Panc1 (cell line): ENCODE results near the gene LGI4. TPM values are rescaled to one million over a fixed set of nuclear protein-coding genes. Genes with fewer than 3 reads are reported as not detected.

Experiments used
- ATAC-seq: fragments of 200-7000 bp; cut with Tn5 transposase; 2 replicates; pipeline ENCODE4 v1.9.1; 2020; ENCODE audit warnings: mild to moderate bottlenecking, moderate library complexity
- BruUV-seq: library from RNA; stranded (reverse); fragments of 400-500 nt; replicated peaks from 2 replicates; lab custom pipeline; 2021; lab: Mats Ljungman, UMichigan
- CTCF ChIA-PET: fragments of 300-600 bp; sonication (Branson Sonifier 250); formaldehyde crosslinking; loops from one replicate; lab custom pipeline; 2022; ENCODE audit warnings: antibody characterized with exemption; lab: Charles Lee
- POLR2A ChIA-PET: fragments of 300-600 bp; sonication (Branson Sonifier 250); formaldehyde crosslinking; loops from one replicate; lab custom pipeline; 2022; ENCODE audit warnings: antibody characterized with exemption; lab: Charles Lee
- DNase-seq: peaks from one replicate; pipeline ENCODE4 v3.0.0-alpha.2; 2010; ENCODE audit warnings: low read depth, low spot score
- H3K27ac ChIP-seq: 2 replicates; pipeline ENCODE4 v1.5.1; 2011; ENCODE audit warnings: mild to moderate bottlenecking, low read length, inconsistent platforms
- H3K27me3 ChIP-seq: fragments of 200-500 bp; sonication (Bioruptor generic); 2 replicates; pipeline ENCODE4 v1.6.0; 2014; ENCODE audit warnings: low read length, inconsistent platforms; ENCODE audit not compliant: control insufficient read depth, insufficient read depth
- H3K36me3 ChIP-seq: fragments of 200-500 bp; sonication (Bioruptor generic); 2 replicates; pipeline ENCODE4 v1.5.1; 2014; ENCODE audit warnings: inconsistent platforms, mild to moderate bottlenecking, low read length, moderate library complexity; ENCODE audit not compliant: control insufficient read depth, insufficient read depth
- H3K4me1 ChIP-seq: 2 replicates; pipeline ENCODE4 v1.5.1; 2011; ENCODE audit warnings: inconsistent platforms, mild to moderate bottlenecking, low read length, moderate library complexity; ENCODE audit not compliant: control insufficient read depth, insufficient read depth
- H3K4me3 ChIP-seq, 2 experiments: 2 replicates each; pipeline ENCODE4 v1.5.1; 2011 to 2012; ENCODE audit warnings: low read depth in 2 of 2, low read length in 2 of 2, mild to moderate bottlenecking in 2 of 2, inconsistent platforms in 1 of 2, moderate library complexity in 1 of 2
- H3K9me3 ChIP-seq: fragments of 200-500 bp; sonication (Bioruptor generic); 2 replicates; pipeline ENCODE4 v1.5.1; 2014; ENCODE audit warnings: low read depth, mild to moderate bottlenecking, inconsistent platforms, low read length, moderate library complexity; ENCODE audit not compliant: control insufficient read depth, insufficient read depth
- POLR2AphosphoS5 ChIP-seq: IDR thresholded peaks from 2 replicates; pipeline ENCODE4 v1.6.1; 2012; ENCODE audit warnings: mild to moderate bottlenecking, low read depth, low read length, moderate library complexity
- REST ChIP-seq, 2 experiments: IDR thresholded peaks; 2 replicates each; pipeline ENCODE4 v1.6.1; 2011 to 2012; ENCODE audit warnings: low read depth in 2 of 2, control low read depth in 1 of 2, low read length in 1 of 2, mild to moderate bottlenecking in 1 of 2, moderate library complexity in 1 of 2; ENCODE audit not compliant: insufficient read depth in 1 of 2
- SIN3A ChIP-seq: IDR thresholded peaks from 2 replicates; pipeline ENCODE4 v1.6.1; 2012; ENCODE audit warnings: low read depth, mild to moderate bottlenecking, low read length, moderate library complexity, borderline replicate concordance; ENCODE audit not compliant: insufficient read depth
- TCF7L2 ChIP-seq: IDR thresholded peaks from 2 replicates; pipeline ENCODE4 v1.6.1; 2011; ENCODE audit warnings: mild to moderate bottlenecking, low read depth, low read length, inconsistent platforms
- in situ Hi-C: cut with HindIII; loops from 2 replicates; pipeline ENCODE4 v1.10.0; 2016; ENCODE audit warnings: low sequenced_read_pairs, low pct_unique_long_range_greater_than_20kb
- intact Hi-C: fragments of 100-400 bp; cut with micrococcal nuclease; formaldehyde crosslinking; loops from one replicate; pipeline ENCODE4 v1.10.0; 2022; ENCODE audit not compliant: unreplicated experiment
- total RNA-seq: library from RNA; stranded (reverse); gene quantifications from one replicate; pipeline ENCODE4 v1.2.1, GENCODE V29; 2021; ENCODE audit not compliant: unreplicated experiment
- TF ChIP-seq, protein P1 (sequence below): fragments of 450-650 bp; IDR thresholded peaks from 2 replicates; pipeline ENCODE4 v1.5.1; 2017; ENCODE audit warnings: mild to moderate bottlenecking

LGI4 gene
- total RNA-seq, 1 experiment from 2014 or later = 0.18 TPM

- POLR2A ChIA-PET = no interaction called here
- no peaks in the 10 kb centered on the region for H3K36me3 ChIP-seq
- intact Hi-C loops (no loop called here), in situ Hi-C loops (no loop called here)
- ATAC-seq (no peak), DNase-seq (no peak)
- no peak overlapping the region for H3K4me3 ChIP-seq
- no peak overlapping the region for H3K27ac ChIP-seq
- no peaks in the 10 kb centered on the region for H3K9me3 ChIP-seq
- CTCF ChIA-PET = no interaction called here
- no peaks in the 10 kb centered on the region for H3K4me1 ChIP-seq
- TF ChIP-seq REST (IDR thresholded peaks at IDR 0.05; ENCODE audit: insufficient read depth in 1 of 2, low read depth in 2 of 2, low read length in 1 of 2) (no peak), TCF7L2 (no peak), POLR2AphosphoS5 (no peak), SIN3A (no peak)
- TF ChIP-seq, protein P1, sequence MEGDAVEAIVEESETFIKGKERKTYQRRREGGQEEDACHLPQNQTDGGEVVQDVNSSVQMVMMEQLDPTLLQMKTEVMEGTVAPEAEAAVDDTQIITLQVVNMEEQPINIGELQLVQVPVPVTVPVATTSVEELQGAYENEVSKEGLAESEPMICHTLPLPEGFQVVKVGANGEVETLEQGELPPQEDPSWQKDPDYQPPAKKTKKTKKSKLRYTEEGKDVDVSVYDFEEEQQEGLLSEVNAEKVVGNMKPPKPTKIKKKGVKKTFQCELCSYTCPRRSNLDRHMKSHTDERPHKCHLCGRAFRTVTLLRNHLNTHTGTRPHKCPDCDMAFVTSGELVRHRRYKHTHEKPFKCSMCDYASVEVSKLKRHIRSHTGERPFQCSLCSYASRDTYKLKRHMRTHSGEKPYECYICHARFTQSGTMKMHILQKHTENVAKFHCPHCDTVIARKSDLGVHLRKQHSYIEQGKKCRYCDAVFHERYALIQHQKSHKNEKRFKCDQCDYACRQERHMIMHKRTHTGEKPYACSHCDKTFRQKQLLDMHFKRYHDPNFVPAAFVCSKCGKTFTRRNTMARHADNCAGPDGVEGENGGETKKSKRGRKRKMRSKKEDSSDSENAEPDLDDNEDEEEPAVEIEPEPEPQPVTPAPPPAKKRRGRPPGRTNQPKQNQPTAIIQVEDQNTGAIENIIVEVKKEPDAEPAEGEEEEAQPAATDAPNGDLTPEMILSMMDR = no peak
- no peaks in the 10 kb centered on the region for H3K27me3 ChIP-seq
- no TSS peak for BruUV-seq
Measured at GRCh38 chr19:35105411-35106290, 29.2 kb downstream of the LGI4 start.

GRCh38 chr19:35105047-35105410 is 29.8 kb downstream of the LGI4 start:
- Histone ChIP-seq H3K36me3 (no peaks in the 10 kb centered on the region), H3K4me3 (no peak overlapping the region), H3K4me1 (no peaks in the 10 kb centered on the region), H3K9me3 (no peaks in the 10 kb centered on the region), H3K27ac (no peak overlapping the region), H3K27me3 (no peaks in the 10 kb centered on the region)
- DNase-seq (no peak), ATAC-seq (no peak)
- intact Hi-C loops = no loop called here
- CTCF ChIA-PET = no interaction called here
- in situ Hi-C loops = no loop called here
- no peak for TF ChIP-seq SIN3A
- no peak for TF ChIP-seq REST (IDR thresholded peaks at IDR 0.05; ENCODE audit: insufficient read depth in 1 of 2, low read depth in 2 of 2, low read length in 1 of 2)
- TF ChIP-seq, protein P1 = no peak
- no peak for TF ChIP-seq POLR2AphosphoS5
- TF ChIP-seq TCF7L2 = no peak
- BruUV-seq = no TSS peak
- POLR2A ChIA-PET = no interaction called here
